Ovary (tissue), 3 donors: Measurements from ENCODE around the gene TMEM14A.

Experiments used
- EP300 ChIP-seq: sonication (generic); formaldehyde crosslinking; IDR thresholded peaks from one replicate; pipeline ENCODE4 v1.6.1; 2017; ENCODE audit warnings: antibody characterized with exemption
- POLR2A ChIP-seq: fragments of 450-650 bp; IDR thresholded peaks from one replicate; pipeline ENCODE4 v1.6.1; 2017; ENCODE audit warnings: antibody characterized with exemption, mild to moderate bottlenecking, moderate library complexity
- TF ChIP-seq, protein P1 (sequence below), 3 donors: fragments of 450-650 bp in 2 of 3; fragments of 200-600 bp in 1 of 3; IDR thresholded peaks; one replicate each; pipeline versions ENCODE4 v1.5.1 to v1.8.0; 2016 to 2022; ENCODE audit warnings: antibody characterized with exemption in 3 of 3, mild to moderate bottlenecking in 1 of 3
- donor health status: DM: no; HTN: no; CAD: no.

DNA sequence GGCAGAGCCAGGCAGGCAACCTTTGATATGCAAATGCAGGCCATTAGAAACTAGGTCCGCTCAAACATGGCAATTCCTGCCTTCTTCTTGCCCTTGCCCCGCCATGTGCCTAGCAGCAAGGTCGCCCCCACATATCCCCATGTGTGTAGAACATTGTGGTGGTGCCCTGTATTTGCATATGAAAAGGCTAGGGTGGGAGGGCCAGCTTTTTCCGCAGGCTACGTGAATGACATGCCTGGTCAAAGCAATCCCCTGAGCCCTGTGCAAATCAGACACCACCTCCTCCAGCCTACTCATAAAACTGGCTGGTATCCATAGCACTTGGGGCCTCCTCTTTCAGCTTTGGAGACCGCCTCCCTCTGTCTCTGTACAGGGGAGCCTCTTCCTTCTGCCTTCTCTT is 60.8 kb downstream of the TMEM14A start:
- TF ChIP-seq EP300 (no peak), POLR2A (no peak)
- TF ChIP-seq, protein P1, sequence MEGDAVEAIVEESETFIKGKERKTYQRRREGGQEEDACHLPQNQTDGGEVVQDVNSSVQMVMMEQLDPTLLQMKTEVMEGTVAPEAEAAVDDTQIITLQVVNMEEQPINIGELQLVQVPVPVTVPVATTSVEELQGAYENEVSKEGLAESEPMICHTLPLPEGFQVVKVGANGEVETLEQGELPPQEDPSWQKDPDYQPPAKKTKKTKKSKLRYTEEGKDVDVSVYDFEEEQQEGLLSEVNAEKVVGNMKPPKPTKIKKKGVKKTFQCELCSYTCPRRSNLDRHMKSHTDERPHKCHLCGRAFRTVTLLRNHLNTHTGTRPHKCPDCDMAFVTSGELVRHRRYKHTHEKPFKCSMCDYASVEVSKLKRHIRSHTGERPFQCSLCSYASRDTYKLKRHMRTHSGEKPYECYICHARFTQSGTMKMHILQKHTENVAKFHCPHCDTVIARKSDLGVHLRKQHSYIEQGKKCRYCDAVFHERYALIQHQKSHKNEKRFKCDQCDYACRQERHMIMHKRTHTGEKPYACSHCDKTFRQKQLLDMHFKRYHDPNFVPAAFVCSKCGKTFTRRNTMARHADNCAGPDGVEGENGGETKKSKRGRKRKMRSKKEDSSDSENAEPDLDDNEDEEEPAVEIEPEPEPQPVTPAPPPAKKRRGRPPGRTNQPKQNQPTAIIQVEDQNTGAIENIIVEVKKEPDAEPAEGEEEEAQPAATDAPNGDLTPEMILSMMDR (IDR thresholded peaks at IDR 0.05): no peak
